A549 (cell line): ENCODE measurements around the gene INHBE. TPM values are rescaled to one million over a fixed set of nuclear protein-coding genes. Genes with fewer than 3 reads are reported as not detected.

Experiments used
- ATAC-seq, 2 experiments: fragments of 200-7000 bp in 1 of 2; fragments of >200 bp in 1 of 2; cut with Nextera tagmentation in 1 of 2; cut with Tn5 transposase in 1 of 2; 3 replicates each; pipeline versions ENCODE4 v1.8.0 to v1.9.1; 2018 to 2020; ENCODE audit warnings: mild to moderate bottlenecking in 1 of 2, moderate library complexity in 1 of 2
- CTCF ChIA-PET: fragments of 300-600 bp; sonication (Branson Sonifier 250); formaldehyde crosslinking; extraction: SDS; loops from one replicate; lab custom pipeline; 2021; ENCODE audit warnings: antibody characterized with exemption, inconsistent platforms; lab: Yijun Ruan, JAX
- POLR2A ChIA-PET: fragments of 350-600 bp; formaldehyde crosslinking; extraction: SDS; loops from one replicate; lab custom pipeline; 2021; ENCODE audit warnings: antibody characterized with exemption, inconsistent platforms; lab: Yijun Ruan, JAX
- DNase-seq, 2 experiments: peaks; one replicate each; pipeline versions ENCODE4 v3.0.0 to v3.0.0-alpha.2; 2011 to 2016; ENCODE audit warnings: low read depth in 1 of 2, low spot score in 1 of 2
- FAIRE-seq: peaks from 2 replicates; lab custom pipeline; 2011; peaks lifted over from hg19 to GRCh38; lab: Jason Lieb, UNC
- H3K27ac ChIP-seq, 2 experiments: fragments of >200 bp; sonication (Bioruptor Twin); formaldehyde crosslinking; 3 replicates each; pipeline ENCODE4 v1.5.1; 2016 to 2017
- H3K4me1 ChIP-seq: fragments of >200 bp; sonication (Bioruptor Twin); formaldehyde crosslinking; 3 replicates; pipeline ENCODE4 v1.6.1; 2016
- H3K4me2 ChIP-seq: fragments of >200 bp; sonication (Bioruptor Twin); formaldehyde crosslinking; 3 replicates; pipeline ENCODE4 v1.6.1; 2016
- H3K4me3 ChIP-seq: fragments of >200 bp; sonication (Bioruptor Twin); formaldehyde crosslinking; 3 replicates; pipeline ENCODE4 v1.5.1; 2016
- H3K9me3 ChIP-seq: fragments of >200 bp; sonication (Bioruptor Twin); formaldehyde crosslinking; 3 replicates; pipeline ENCODE4 v1.6.1; 2016
- ATOH8 ChIP-seq: fragments of 250-450 bp; sonication (Bioruptor Pico); IDR thresholded peaks from 2 replicates; pipeline ENCODE4 v1.5.0; 2020; ENCODE audit warnings: low read depth, mild to moderate bottlenecking, moderate library complexity
- BHLHE40 ChIP-seq: IDR thresholded peaks from 2 replicates; pipeline ENCODE4 v1.6.1; 2012; ENCODE audit warnings: low read depth, low read length, inconsistent platforms
- CBX2 ChIP-seq: fragments of 200-600 bp; sonication (generic); IDR thresholded peaks from 2 replicates; pipeline ENCODE4 v1.6.1; 2016; ENCODE audit warnings: low read depth, mild to moderate bottlenecking, borderline replicate concordance
- CEBPB ChIP-seq, 2 experiments: fragments of >200 bp in 1 of 2; sonication (Bioruptor Twin) in 1 of 2; formaldehyde crosslinking in 1 of 2; IDR thresholded peaks; 2 replicates each; pipeline ENCODE4 v1.6.1; 2012 to 2016
- CHD2 ChIP-seq: fragments of 150-350 bp; IDR thresholded peaks from 2 replicates; pipeline ENCODE4 v1.6.1; 2014; ENCODE audit warnings: low read length; ENCODE audit not compliant: partially characterized antibody
- CTCF ChIP-seq: fragments of >200 bp; sonication (Bioruptor Twin); formaldehyde crosslinking; IDR thresholded peaks from 3 replicates; pipeline ENCODE4 v1.5.1; 2016
- E2F6 ChIP-seq: IDR thresholded peaks from 2 replicates; pipeline ENCODE4 v1.6.1; 2012; ENCODE audit warnings: low read depth, borderline replicate concordance
- EHF ChIP-seq: fragments of 250-450 bp; sonication (Bioruptor Pico); IDR thresholded peaks from 2 replicates; pipeline ENCODE4 v1.5.0; 2020; ENCODE audit warnings: mild to moderate bottlenecking
- ELK1 ChIP-seq: fragments of 150-350 bp; IDR thresholded peaks from 2 replicates; pipeline ENCODE4 v1.6.1; 2014; ENCODE audit warnings: low read depth, mild to moderate bottlenecking, low read length
- ESRRA ChIP-seq: fragments of 150-350 bp; IDR thresholded peaks from 2 replicates; pipeline ENCODE4 v1.6.1; 2014; ENCODE audit warnings: mild to moderate bottlenecking, low read length, borderline replicate concordance
- FOSL2 ChIP-seq, 2 experiments: fragments of 450-650 bp in 1 of 2; fragments of >200 bp in 1 of 2; sonication (Bioruptor Twin) in 1 of 2; formaldehyde crosslinking; IDR thresholded peaks; 2 replicates each; pipeline versions ENCODE4 v1.5.0 to v1.6.1; 2016 to 2020; ENCODE audit warnings: mild to moderate bottlenecking in 1 of 2, moderate library complexity in 1 of 2
- HES2 ChIP-seq: fragments of >200 bp; sonication (Bioruptor Twin); formaldehyde crosslinking; IDR thresholded peaks from 2 replicates; pipeline ENCODE4 v1.6.1; 2016
- HEYL ChIP-seq: fragments of 250-450 bp; sonication (Bioruptor Pico); IDR thresholded peaks from 2 replicates; pipeline ENCODE4 v1.8.0; 2021; ENCODE audit warnings: mild to moderate bottlenecking, moderate library complexity
- HOXB13 ChIP-seq: fragments of 250-450 bp; sonication (Bioruptor Pico); IDR thresholded peaks from 2 replicates; pipeline ENCODE4 v1.5.0; 2020; ENCODE audit warnings: low read depth, mild to moderate bottlenecking, moderate library complexity
- JUN ChIP-seq, 2 experiments: fragments of >200 bp; sonication (Bioruptor Twin); formaldehyde crosslinking; IDR thresholded peaks; 2 replicates in 1 of 2; 3 replicates in 1 of 2; pipeline ENCODE4 v1.6.1; 2016 to 2017
- MAFK ChIP-seq: fragments of 450-650 bp; IDR thresholded peaks from 2 replicates; pipeline ENCODE4 v1.6.1; 2014; ENCODE audit not compliant: partially characterized antibody
- MAX ChIP-seq: IDR thresholded peaks from 2 replicates; pipeline ENCODE4 v1.6.1; 2012
- MYC ChIP-seq: IDR thresholded peaks from 2 replicates; pipeline ENCODE4 v1.6.1; 2012; ENCODE audit warnings: mild to moderate bottlenecking, inconsistent platforms, low read length, improper control_type of control experiment, borderline replicate concordance
- NFE2L2 ChIP-seq: fragments of 150-350 bp; conservative IDR thresholded peaks from 2 replicates; pipeline ENCODE4 v1.6.1; 2014; ENCODE audit warnings: low read length
- PBX3 ChIP-seq: IDR thresholded peaks from 2 replicates; pipeline ENCODE4 v1.6.1; 2012
- PHF8 ChIP-seq: fragments of 200-600 bp; sonication (generic); IDR thresholded peaks from 2 replicates; pipeline ENCODE4 v1.6.1; 2016; ENCODE audit warnings: low read depth, mild to moderate bottlenecking, antibody characterized with exemption, moderate library complexity, borderline replicate concordance
- RARB ChIP-seq: fragments of 250-450 bp; sonication (Bioruptor Pico); IDR thresholded peaks from 2 replicates; pipeline ENCODE4 v1.8.0; 2021; ENCODE audit warnings: mild to moderate bottlenecking, moderate library complexity
- RCOR1 ChIP-seq: fragments of 150-350 bp; IDR thresholded peaks from 2 replicates; pipeline ENCODE4 v1.6.1; 2014; ENCODE audit warnings: antibody characterized with exemption, low read length, low read depth
- RFX5 ChIP-seq: fragments of 450-650 bp; IDR thresholded peaks from 2 replicates; pipeline ENCODE4 v1.7.1; 2014; ENCODE audit warnings: antibody characterized with exemption, mild to moderate bottlenecking, moderate library complexity
- SMC3 ChIP-seq: fragments of >200 bp; sonication (Bioruptor Twin); formaldehyde crosslinking; IDR thresholded peaks from 3 replicates; pipeline ENCODE4 v1.6.1; 2018; ENCODE audit warnings: inconsistent platforms
- SREBF2 ChIP-seq: fragments of 450-650 bp; IDR thresholded peaks from 2 replicates; pipeline ENCODE4 v1.6.1; 2014; ENCODE audit warnings: mild to moderate bottlenecking, moderate library complexity
- ZC3H11A ChIP-seq: fragments of 450-650 bp; IDR thresholded peaks from 2 replicates; pipeline ENCODE4 v1.6.1; 2014; ENCODE audit warnings: antibody characterized with exemption, mild to moderate bottlenecking
- ZNF302 ChIP-seq: fragments of 250-450 bp; sonication (Bioruptor Pico); IDR thresholded peaks from 2 replicates; pipeline ENCODE4 v1.9.0; 2021; ENCODE audit warnings: inconsistent platforms, mild to moderate bottlenecking, moderate library complexity
- WGBS: methylation state at CpG from one replicate; pipeline ENCODE4 v1.1.6; 2017; ENCODE audit errors: missing lambda C conversion rate; 5-methylcytosine and 5-hydroxymethylcytosine counted together
- polyA plus RNA-seq, 4 experiments: library from polyadenylated mRNA; depleted of rRNA in 3 of 4; stranded (reverse); fragments of >200 nt; fragmentation: RNase III in 1 of 4; extraction: RNeasy Plus Mini Kit Qiagen cat#74134 plus additional on column Dnase treatment in 1 of 4; gene quantifications; 2 replicates in 3 of 4; 3 replicates in 1 of 4; pipeline ENCODE4 v1.2.3, GENCODE V29; 2011 to 2017

The INHBE gene
- polyA plus RNA-seq, 2 of the 4 experiments (the other 2 are of a cell fraction): 0.74 to 2.4 TPM

GRCh38 chr12:57479043-57479375 is 23.9 kb downstream of the INHBE start:
- TF ChIP-seq CEBPB (IDR thresholded peaks at IDR 0.05): no peak
- TF ChIP-seq EHF (CRISPR knock-in tag): no peak
- TF ChIP-seq HEYL: no peak
- TF ChIP-seq MAFK: no peak
- no peak for TF ChIP-seq SMC3
- Histone ChIP-seq H3K9me3 (no peaks in the 10 kb centered on the region), H3K4me3 (no peak overlapping the region), H3K4me1 (peaks cover 14% of the 10 kb centered on the region; the same call in 2 of the 3 replicates), H3K27ac (no peak overlapping the region), H3K4me2 (no peak overlapping the region)
- ChIA-PET POLR2A (no interaction called here), CTCF (interaction anchor here (0.9 to 19.9 kb wide), 4 partner anchors 9 to 142 kb away, joined by 3 to 240 read pairs (median 3); partner anchors contain the start of gene GLI1)
- FAIRE-seq (no peak), ATAC-seq (no peak), DNase-seq (no peak)
- WGBS: 70% methylated on average over 10 of the region's 10 CpGs

- peaks cover 14% of the 10 kb centered on the region; the same call in 2 of the 3 replicates for H3K4me1 ChIP-seq
- ATAC-seq: no peak
- TF ChIP-seq PBX3 (no peak), CBX2 (no peak), ATOH8 (CRISPR knock-in tag) (no peak), CHD2 (no peak), RARB (CRISPR knock-in tag) (no peak), BHLHE40 (no peak), CEBPB (IDR thresholded peaks at IDR 0.05) (no peak), MAX (no peak)
- DNase-seq: no peak
- FAIRE-seq: no peak
- ChIA-PET POLR2A (no interaction called here), CTCF (interaction anchor here (0.9 to 19.9 kb wide), 5 partner anchors 12 to 141 kb away, joined by 3 to 240 read pairs (median 5); partner anchors contain the start of gene GLI1)
- H3K27ac ChIP-seq: no peak within 1 kb of the TSS
- no peak within 1 kb of the TSS for H3K4me2 ChIP-seq
- WGBS: 77% methylated on average over 6 of the region's 6 CpGs
- no peak within 1 kb of the TSS for H3K4me3 ChIP-seq
- no peaks in the 10 kb centered on the region for H3K9me3 ChIP-seq
Observed at GRCh38 chr12:57479376-57480115, 24.4 kb downstream of the INHBE start, which contains the start of gene ARHGAP9. Gene ARHGAP9, minus strand, starts transcription at chr12:57479866. Its CDS starts 460 bp downstream, at chr12:57479406.

- ATAC-seq: no peak; a peak in 1 of 6 replicates
- H3K4me3 ChIP-seq: no peak overlapping the region
- no peak overlapping the region for H3K4me2 ChIP-seq
- H3K9me3 ChIP-seq: no peaks in the 10 kb centered on the region
- no peak overlapping the region for H3K27ac ChIP-seq
- peaks cover 14% of the 10 kb centered on the region; the same call in 2 of the 3 replicates for H3K4me1 ChIP-seq
- ChIA-PET CTCF (interaction anchor here (1.0 to 19.9 kb wide), 4 partner anchors 9 to 26 kb away, joined by 4 to 240 read pairs (median 6); partner anchors contain the start of gene GLI1), POLR2A (interaction anchor here (0.7 kb wide), 1 partner anchor 19 kb away, joined by 6 read pairs; no protein-coding TSS in a partner anchor)
- no peak for DNase-seq
- WGBS: 78% methylated on average over 1 of the region's 1 CpG
- no peak for FAIRE-seq
- TF ChIP-seq RFX5: no peak
- TF ChIP-seq NFE2L2: no peak
- no peak for TF ChIP-seq HES2
- no peak for TF ChIP-seq HOXB13 (CRISPR knock-in tag)
- no peak for TF ChIP-seq ESRRA
- no peak for TF ChIP-seq RCOR1
- TF ChIP-seq E2F6: no peak
- no peak for TF ChIP-seq FOSL2 (IDR thresholded peaks at IDR 0.05)
- TF ChIP-seq FOSL2 (CRISPR knock-in tag; IDR thresholded peaks at IDR 0.05): no peak
- no peak for TF ChIP-seq SMC3
- no peak for TF ChIP-seq PHF8
- TF ChIP-seq MYC: no peak
- TF ChIP-seq ELK1: no peak
- no peak for TF ChIP-seq CTCF
- no peak for TF ChIP-seq ZNF302 (CRISPR knock-in tag)
- no peak for TF ChIP-seq ZC3H11A
- no peak for TF ChIP-seq JUN (IDR thresholded peaks at IDR 0.05)
- TF ChIP-seq SREBF2: no peak
Observed at GRCh38 chr12:57481671-57482070, 26.6 kb downstream of the INHBE start.
